HG03039 (cell line): ENCODE measurements around the gene MAZ.

Experiments
- ATAC-seq: cut with Tn5 transposase; IDR thresholded peaks from one replicate; pipeline ENCODE4 v1.9.1; 2021; ENCODE audit warnings: mild to moderate bottlenecking, moderate library complexity; ENCODE audit not compliant: unreplicated experiment

Gene MAZ

GRCh38 chr16:29809031-29809747 is 2.9 kb downstream of the MAZ start:
- no peak for ATAC-seq

- no peak for ATAC-seq
These were observed 3.7 kb downstream of the MAZ start for GRCh38 chr16:29809850-29810698.

- no peak for ATAC-seq
These were observed 4.4 kb downstream of the MAZ start for GRCh38 chr16:29810699-29811169.

GRCh38 chr16:29811170-29811895 is 5.0 kb downstream of the MAZ start:
- peak; percentile 35 for ATAC-seq

DNA sequence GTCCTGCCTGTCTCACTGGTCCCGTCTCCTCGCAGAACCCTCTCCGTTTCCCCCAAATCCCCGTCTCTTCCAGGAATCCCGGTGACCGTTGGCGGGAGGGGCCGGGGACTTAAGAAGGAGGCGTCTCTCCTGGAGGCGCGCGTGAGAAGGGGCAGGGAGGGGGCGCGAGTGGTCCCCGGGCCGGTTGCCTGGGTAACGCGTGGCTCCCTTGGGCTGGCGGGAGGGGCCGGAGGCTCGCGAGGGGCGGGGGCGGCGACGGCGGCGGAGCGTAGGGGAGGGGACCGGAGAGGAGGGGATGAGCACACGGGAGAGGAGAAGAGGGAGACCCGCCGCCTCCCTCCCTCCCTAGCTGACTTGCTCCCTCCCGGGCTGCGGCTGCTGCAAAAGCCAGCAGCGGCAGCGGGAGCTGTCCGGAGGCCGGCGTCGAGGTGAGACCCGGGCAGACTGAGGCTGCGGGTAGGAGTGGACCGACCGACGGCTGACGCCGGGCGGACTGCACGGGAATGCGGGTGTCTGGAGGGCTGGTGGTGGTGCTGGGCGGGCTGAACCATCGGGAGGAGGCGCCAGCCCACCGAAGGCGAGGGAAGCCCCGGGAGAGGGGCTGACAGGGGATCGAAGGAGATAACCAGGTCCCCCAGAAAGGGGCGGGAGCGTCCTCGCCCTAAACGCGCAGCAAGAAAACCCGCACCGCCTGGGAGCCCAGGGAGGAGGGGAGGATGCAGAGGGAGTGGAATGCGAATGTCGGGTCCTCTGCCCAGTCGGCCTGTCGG is 5.8 kb downstream of the MAZ start, which contains the start of gene PRRT2:
PRRT2 (plus strand) TSS at position 298 of the 770 bp plus-strand sequence. CDS start 862 bp downstream, outside the sequence.
- ATAC-seq: no peak

DNA sequence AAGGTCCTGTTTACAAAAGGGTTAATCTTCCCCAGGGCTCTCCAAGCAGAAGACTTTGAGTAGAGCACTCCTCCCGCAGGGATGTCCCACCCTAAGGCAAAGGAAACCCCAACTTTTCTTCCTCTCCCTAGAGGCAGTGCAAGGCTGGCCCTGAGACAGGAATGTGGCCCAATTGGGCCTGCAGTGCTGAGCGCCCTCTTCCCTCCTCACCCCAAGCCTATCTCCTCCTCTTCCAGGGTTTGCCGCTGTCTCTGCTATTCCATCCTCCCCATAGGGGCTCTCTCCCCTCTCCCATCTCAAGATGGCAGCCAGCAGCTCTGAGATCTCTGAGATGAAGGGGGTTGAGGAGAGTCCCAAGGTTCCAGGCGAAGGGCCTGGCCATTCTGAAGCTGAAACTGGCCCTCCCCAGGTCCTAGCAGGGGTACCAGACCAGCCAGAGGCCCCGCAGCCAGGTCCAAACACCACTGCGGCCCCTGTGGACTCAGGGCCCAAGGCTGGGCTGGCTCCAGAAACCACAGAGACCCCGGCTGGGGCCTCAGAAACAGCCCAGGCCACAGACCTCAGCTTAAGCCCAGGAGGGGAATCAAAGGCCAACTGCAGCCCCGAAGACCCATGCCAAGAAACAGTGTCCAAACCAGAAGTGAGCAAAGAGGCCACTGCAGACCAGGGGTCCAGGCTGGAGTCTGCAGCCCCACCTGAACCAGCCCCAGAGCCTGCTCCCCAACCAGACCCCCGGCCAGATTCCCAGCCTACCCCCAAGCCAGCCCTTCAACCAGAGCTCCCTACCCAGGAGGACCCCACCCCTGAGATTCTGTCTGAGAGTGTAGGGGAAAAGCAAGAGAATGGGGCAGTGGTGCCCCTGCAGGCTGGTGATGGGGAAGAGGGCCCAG is 6.7 kb downstream of the MAZ start:
- no peak for ATAC-seq

DNA sequence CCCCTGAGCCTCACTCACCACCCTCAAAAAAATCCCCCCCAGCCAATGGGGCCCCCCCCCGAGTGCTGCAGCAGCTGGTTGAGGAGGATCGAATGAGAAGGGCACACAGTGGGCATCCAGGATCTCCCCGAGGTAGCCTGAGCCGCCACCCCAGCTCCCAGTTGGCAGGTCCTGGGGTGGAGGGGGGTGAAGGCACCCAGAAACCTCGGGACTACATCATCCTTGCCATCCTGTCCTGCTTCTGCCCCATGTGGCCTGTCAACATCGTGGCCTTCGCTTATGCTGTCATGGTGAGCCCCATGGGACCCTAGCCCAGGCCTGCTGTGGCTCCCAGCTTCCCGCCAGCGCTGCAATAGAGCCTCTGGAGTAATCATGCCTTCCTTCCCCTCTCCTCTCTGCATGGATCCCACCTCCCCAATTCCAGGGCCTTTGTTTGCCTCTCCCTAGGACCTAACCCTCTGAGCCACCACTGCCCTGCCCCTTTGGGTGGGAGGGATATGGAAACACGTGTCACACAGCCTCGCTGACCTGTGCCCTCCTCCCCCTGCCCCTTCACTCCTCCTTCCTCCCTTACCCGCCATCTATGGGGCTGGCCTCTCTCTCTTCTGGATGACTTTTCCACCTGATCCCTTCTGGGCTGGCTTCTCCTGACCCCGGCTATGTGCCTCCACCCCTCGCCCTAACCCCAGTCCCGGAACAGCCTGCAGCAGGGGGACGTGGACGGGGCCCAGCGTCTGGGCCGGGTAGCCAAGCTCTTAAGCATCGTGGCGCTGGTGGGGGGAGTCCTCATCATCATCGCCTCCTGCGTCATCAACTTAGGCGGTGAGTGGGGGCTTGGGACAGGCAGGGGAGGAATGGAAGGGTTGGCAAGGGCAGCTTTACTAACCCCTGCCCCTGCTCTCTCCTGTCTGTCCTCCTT is 7.6 kb downstream of the MAZ start:
- ATAC-seq: no peak

DNA sequence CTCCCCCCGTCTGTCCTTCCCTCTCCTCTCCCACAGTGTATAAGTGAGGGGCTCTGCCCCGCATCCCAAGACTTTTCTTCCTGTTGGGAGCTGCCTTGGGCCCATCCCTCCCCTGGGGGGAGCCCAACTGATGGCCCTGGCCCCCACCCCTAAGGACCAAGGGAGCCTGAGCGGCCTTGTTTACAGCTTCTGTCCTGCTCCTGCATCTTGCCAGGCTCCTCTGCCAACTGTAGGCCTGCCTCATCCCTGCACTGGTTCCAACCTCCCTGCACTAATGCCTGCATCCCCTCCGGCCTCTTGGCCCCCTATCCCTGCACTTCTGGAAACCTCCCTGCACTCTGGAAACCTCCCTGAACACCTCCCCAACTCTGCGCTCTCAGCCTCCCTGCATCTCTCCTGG is 8.3 kb downstream of the MAZ start:
- no peak for ATAC-seq

- no peak for ATAC-seq
These were observed 8.8 kb downstream of the MAZ start for GRCh38 chr16:29815032-29815721.

DNA sequence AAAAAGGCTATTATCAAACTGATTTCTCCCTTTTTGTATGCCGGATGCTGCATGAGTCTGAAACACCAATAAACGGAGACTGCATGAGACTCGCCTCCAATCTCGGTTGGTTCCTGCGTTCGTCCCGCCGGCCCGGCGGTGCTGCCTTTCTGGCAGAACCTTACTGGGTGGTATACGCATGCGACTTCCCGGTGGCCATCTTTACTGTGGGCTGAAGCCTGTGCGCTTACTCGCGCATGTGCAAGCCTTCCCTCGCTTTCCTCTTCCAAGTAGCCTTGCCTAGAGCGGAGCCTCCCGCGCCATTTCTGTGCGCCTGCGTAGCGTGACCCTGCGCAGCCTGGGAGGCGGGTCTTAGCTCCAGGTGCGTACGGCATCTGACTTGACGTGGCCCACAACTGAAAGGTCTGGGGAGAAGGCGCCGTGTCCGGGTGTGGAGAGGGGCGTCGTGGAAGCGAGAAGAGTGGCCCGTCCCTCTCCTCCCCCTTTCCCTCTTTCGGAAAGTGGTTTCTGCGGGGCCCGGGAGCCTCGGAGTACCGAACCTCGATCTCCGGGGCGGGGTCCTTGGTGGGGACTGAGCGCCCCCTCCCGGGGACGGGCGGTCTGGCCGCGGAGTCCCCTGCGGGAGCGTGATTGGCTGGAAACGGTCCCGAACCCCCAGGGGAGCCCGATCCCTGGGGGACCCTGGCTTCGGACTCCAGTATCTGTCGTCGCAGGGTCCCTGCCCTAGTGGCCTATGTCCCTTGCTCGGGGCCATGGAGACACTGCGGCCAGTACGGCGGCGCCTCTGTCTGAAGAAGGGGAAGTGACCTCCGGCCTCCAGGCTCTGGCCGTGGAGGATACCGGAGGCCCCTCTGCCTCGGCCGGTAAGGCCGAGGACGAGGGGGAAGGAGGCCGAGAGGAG is 9.7 kb downstream of the MAZ start, which contains the start of gene PAGR1:
PAGR1 (plus strand) TSS at position 360 of the 901 bp plus-strand sequence; CDS start at position 734, 374 bp downstream.
- peak; percentile 45 for ATAC-seq

DNA sequence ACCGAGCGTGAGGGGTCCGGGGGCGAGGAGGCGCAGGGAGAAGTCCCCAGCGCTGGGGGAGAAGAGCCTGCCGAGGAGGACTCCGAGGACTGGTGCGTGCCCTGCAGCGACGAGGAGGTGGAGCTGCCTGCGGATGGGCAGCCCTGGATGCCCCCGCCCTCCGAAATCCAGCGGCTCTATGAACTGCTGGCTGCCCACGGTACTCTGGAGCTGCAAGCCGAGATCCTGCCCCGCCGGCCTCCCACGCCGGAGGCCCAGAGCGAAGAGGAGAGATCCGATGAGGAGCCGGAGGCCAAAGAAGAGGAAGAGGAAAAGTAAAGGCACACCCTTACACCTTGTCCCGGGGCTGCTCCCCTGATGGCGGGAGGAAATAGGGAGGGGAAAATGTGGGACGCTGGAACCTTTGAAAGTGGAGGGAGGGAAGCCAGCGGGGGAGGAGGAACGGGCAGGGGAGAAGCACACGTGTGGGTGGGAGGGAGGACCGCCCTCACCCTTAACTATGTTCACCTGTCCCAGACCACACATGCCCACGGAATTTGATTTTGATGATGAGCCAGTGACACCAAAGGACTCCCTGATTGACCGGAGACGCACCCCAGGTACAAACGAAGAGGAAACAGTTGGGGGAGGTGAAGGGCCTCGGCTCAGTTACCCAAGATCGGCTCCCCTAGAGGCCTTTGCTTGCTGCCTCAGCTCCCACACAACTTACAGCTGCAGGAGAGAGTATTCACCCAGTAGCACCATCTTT is 10.5 kb downstream of the MAZ start:
- peak; percentile 15 for ATAC-seq

DNA sequence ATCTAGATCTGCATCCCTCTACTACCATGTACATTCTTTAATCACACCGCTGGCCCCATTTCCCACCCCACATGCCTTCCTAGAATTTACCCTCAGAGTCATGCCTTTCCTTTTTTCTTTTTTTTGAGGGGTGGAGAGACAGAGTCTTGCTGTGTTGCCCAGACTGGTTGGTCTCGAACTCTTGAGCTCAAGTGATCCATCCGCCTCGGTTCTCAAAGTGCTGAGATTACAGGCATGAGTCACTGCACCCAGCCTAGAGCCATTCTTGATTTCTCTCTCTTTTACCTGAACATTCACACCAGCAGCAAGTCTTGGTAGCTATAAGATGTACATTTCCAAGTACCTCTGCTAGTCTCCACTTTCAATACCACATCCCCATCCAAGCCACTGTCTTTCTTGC is 11.8 kb downstream of the MAZ start:
- ATAC-seq: no peak

DNA sequence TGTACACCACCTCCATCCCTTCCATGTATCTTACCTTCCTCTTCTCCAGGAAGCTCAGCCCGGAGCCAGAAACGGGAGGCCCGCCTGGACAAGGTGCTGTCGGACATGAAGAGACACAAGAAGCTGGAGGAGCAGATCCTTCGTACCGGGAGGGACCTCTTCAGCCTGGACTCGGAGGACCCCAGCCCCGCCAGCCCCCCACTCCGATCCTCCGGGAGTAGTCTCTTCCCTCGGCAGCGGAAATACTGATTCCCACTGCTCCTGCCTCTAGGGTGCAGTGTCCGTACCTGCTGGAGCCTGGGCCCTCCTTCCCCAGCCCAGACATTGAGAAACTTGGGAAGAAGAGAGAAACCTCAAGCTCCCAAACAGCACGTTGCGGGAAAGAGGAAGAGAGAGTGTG is 13.2 kb downstream of the MAZ start:
- no peak for ATAC-seq

DNA sequence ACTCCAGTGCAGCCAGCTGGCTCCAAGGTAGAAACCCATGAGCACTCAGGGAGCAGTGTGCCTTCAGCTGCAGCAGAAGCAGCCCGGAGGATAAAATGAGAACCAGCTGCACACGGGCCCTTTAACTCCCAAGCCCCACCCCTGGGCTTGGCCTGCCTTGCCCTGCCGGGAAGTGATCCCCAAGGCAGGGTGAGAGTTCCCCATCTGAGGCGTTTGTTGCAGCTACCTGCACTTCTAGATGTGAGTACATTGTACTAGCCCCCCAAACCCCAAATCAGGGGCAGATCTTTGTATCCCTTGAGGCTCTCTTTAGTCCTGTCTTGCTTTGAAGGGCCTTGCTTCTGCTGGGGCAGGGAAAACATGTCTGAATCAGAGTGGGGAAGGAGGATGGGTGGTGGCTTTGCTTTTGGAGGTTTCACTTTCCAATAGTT is 14.0 kb downstream of the MAZ start, which contains the start of gene MVP:
MVP (plus strand) TSS at position 192 of the 431 bp plus-strand sequence. CDS start 10,088 bp downstream, outside the sequence.
- no peak for ATAC-seq

GRCh38 chr16:29820730-29821642 is 14.7 kb downstream of the MAZ start:
- no peak for ATAC-seq
